GM11168 (cell line): Measurements from ENCODE around the gene PCA3.

Experiments
- in situ Hi-C: fragments of 300-500 bp; cut with MboI; formaldehyde crosslinking; loops from one replicate; pipeline ENCODE4 v1.12.0; 2022; ENCODE audit warnings: low sequenced_read_pairs; ENCODE audit not compliant: unreplicated experiment

The PCA3 gene

DNA sequence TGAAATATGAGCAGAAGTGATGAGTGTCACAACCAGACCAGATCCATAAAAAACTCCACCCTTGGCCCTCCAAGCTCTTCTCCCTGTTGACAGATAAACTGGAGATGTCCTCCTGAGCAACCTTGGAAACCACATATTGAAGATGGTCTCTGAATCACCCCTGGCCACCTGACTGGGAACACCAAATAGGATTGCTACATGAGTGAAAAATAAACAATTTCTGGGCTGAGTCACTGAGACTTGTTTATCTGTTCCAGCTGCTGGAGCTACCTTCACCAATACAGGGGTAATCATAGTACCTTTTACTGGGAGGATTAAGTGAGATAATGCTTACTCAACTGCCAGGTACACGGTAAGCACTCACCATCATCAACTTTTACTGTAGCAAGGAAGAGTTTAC lies 53.3 kb downstream of the PCA3 start:
- in situ Hi-C loops, result no loop called here

- in situ Hi-C loops, result no loop called here
These were observed 54.0 kb downstream of the PCA3 start for GRCh38 chr9:76818271-76818670.

- in situ Hi-C loops, result loop anchor here (10.0 kb wide), 1 partner anchor 164 kb away; no protein-coding TSS in a partner anchor
These were observed 56.2 kb downstream of the PCA3 start for GRCh38 chr9:76820431-76820830.

DNA sequence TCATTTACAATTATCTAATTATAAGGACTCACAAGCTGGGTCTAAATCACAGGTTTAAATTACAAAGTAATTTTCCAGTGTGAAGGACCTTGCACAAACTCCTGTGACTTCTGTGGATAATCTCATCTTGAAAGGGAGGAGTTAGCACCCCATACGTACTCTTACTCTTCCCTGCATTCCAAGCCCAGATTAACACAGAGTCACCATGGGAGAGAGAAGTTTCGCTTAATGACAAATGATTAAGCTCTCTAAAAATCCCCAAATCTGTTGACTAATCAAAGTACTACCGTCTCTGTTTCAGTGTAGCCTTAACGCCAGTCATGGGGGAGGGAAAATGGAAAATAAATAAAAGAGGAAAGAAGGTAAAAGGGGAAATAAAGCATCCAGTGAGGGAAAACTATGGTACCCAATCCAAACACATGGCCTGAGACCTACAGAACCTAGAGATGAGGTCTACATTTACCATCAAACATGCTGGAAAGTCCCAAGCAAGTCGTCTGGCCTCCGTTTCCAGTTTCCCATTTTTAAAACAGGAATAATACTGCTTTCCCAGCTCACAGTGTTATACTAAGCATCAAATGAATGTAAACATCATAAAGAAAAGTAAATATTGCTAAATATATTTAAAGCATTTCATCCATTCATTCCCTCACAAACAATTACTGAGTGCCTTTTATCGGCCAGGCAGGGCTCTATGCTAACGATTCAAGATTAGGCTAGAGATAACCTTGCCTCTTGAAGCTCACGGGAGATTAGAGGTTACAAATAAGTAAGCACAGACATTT lies 63.2 kb downstream of the PCA3 start:
- in situ Hi-C loops, result loop anchor here (10.0 kb wide), 1 partner anchor 157 kb away; no protein-coding TSS in a partner anchor

GRCh38 chr9:76828447-76828846 lies 64.2 kb downstream of the PCA3 start:
- in situ Hi-C loops, result loop anchor here (10.0 kb wide), 1 partner anchor 156 kb away; no protein-coding TSS in a partner anchor

- in situ Hi-C loops, result no loop called here
These were observed 71.5 kb downstream of the PCA3 start for GRCh38 chr9:76835571-76836283.
